Natural killer cell (primary cell): ENCODE measurements around the gene KLC3. TPM values are rescaled to one million over a fixed set of nuclear protein-coding genes. Genes with fewer than 3 reads are reported as not detected.
A peak's percentile ranks its signal among the peaks of the same experiment; 100 is the strongest.

Source experiments
- ATAC-seq, 3 donors: fragments of 150-1000 bp in 2 of 3; fragments of 200-7000 bp in 1 of 3; cut with Tn5 transposase; 1 replicate in 1 of 3; 2 replicates in 2 of 3; pipeline ENCODE4 v1.10.0; 2021; ENCODE audit warnings: mild to moderate bottlenecking in 2 of 3, moderate library complexity in 2 of 3
- DNase-seq, 2 donors: peaks; one replicate each; pipeline versions ENCODE4 v3.0.0 to v3.0.0-alpha.2; 2013 to 2021; ENCODE audit warnings: mixed read lengths in 1 of 2
- H3K27ac ChIP-seq: one replicate; pipeline ENCODE4 v1.5.1; 2013; ENCODE audit warnings: mild to moderate bottlenecking, low read length
- H3K27me3 ChIP-seq: one replicate; pipeline ENCODE4 v1.6.1; 2013; ENCODE audit warnings: low read length; ENCODE audit not compliant: control insufficient read depth, insufficient read depth
- H3K36me3 ChIP-seq: one replicate; pipeline ENCODE4 v1.6.1; 2013; ENCODE audit warnings: low read length; ENCODE audit not compliant: control insufficient read depth, insufficient read depth
- H3K4me1 ChIP-seq: one replicate; pipeline ENCODE4 v1.6.1; 2013; ENCODE audit warnings: low read length; ENCODE audit not compliant: control insufficient read depth, insufficient read depth
- H3K4me3 ChIP-seq: one replicate; pipeline ENCODE4 v1.5.1; 2013; ENCODE audit warnings: low read length
- H3K9me3 ChIP-seq: one replicate; pipeline ENCODE4 v1.6.1; 2013; ENCODE audit warnings: low read length; ENCODE audit not compliant: control insufficient read depth, insufficient read depth
- H3K27ac Mint-ChIP-seq, 2 donors: one replicate each; pipeline ENCODE4 v1.8.0; 2022; ENCODE audit warnings: mild to moderate bottlenecking in 2 of 2, mixed read lengths in 2 of 2, moderate library complexity in 1 of 2
- H3K27me3 Mint-ChIP-seq, 2 donors: one replicate each; pipeline ENCODE4 v1.8.0; 2022; ENCODE audit warnings: low read depth in 2 of 2, mixed read lengths in 2 of 2
- H3K36me3 Mint-ChIP-seq: one replicate; pipeline ENCODE4 v1.8.0; 2022; ENCODE audit warnings: mixed read lengths
- H3K4me1 Mint-ChIP-seq, 2 donors: one replicate each; pipeline ENCODE4 v1.8.0; 2022; ENCODE audit warnings: mixed read lengths in 2 of 2
- H3K4me3 Mint-ChIP-seq: one replicate; pipeline ENCODE4 v1.8.0; 2022; ENCODE audit warnings: mild to moderate bottlenecking, moderate library complexity, mixed read lengths
- H3K9me3 Mint-ChIP-seq, 2 donors: one replicate each; pipeline ENCODE4 v1.8.0; 2022; ENCODE audit warnings: mixed read lengths in 2 of 2
- WGBS: methylation state at CpG from one replicate; pipeline ENCODE4 v1.1.7; 2013; ENCODE audit warnings: missing lambda C conversion rate; ENCODE audit not compliant: insufficient coverage; 5-methylcytosine and 5-hydroxymethylcytosine counted together
- intact Hi-C: fragments of 100-400 bp; cut with micrococcal nuclease; formaldehyde crosslinking; loops from one replicate; pipeline ENCODE4 v1.14.2; 2022
- total RNA-seq, 4 donors: library from RNA; stranded (reverse); fragments of 120-200 nt in 1 of 4; gene quantifications; one replicate each; pipeline versions ENCODE4 v1.2.3 to v1.2.4, GENCODE V29; 2013 to 2022
- TF ChIP-seq, protein P1 (sequence below): fragments of 200-600 bp; IDR thresholded peaks from one replicate; pipeline ENCODE4 v1.8.0; 2022; ENCODE audit warnings: antibody characterized with exemption

Gene KLC3
- total RNA-seq, result not detected
- total RNA-seq (2013), result not detected

DNA sequence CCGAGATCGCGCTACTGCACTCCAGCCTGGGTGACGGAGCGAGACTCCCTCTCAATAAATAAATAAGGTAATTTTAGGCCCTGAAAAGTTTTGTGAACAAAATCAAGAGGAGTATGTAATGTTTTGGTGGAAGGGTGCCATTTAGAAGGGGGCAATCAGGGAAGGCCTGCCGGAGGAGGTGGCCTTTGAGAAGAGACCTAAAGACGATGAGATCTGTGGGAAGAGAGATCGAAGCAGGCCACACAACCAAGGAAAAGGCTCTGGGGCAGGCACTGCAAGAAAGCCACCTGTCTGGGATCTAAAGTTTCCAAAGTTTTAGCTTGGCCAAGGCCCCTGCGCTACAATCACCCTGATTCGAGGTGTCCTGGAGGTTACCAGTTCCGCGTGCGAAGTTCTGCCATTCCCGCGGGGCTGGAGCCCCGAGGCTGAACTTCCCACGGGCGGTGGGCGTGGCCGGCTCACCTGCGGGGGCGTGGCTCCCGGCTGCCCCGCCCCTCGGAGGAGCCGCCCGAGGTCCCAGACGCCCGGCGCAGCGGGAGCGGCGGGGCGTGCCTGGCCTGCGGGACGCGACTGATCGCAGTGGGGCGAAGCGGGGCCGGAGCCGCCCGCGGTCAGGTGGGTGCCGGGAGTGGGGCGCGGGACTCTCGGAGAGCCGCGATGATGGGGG lies at the start of gene KLC3:
TSS of gene KLC3 (plus strand) at position 519 of the 667 bp plus-strand sequence. CDS start 4,792 bp downstream, outside the sequence.
- TF ChIP-seq, protein P1, sequence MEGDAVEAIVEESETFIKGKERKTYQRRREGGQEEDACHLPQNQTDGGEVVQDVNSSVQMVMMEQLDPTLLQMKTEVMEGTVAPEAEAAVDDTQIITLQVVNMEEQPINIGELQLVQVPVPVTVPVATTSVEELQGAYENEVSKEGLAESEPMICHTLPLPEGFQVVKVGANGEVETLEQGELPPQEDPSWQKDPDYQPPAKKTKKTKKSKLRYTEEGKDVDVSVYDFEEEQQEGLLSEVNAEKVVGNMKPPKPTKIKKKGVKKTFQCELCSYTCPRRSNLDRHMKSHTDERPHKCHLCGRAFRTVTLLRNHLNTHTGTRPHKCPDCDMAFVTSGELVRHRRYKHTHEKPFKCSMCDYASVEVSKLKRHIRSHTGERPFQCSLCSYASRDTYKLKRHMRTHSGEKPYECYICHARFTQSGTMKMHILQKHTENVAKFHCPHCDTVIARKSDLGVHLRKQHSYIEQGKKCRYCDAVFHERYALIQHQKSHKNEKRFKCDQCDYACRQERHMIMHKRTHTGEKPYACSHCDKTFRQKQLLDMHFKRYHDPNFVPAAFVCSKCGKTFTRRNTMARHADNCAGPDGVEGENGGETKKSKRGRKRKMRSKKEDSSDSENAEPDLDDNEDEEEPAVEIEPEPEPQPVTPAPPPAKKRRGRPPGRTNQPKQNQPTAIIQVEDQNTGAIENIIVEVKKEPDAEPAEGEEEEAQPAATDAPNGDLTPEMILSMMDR, result no peak
- intact Hi-C loops, result no loop called here
- peaks cover 10 to 12% of the 10 kb centered on the region in 2 donors for H3K4me1 Mint-ChIP-seq

DNA sequence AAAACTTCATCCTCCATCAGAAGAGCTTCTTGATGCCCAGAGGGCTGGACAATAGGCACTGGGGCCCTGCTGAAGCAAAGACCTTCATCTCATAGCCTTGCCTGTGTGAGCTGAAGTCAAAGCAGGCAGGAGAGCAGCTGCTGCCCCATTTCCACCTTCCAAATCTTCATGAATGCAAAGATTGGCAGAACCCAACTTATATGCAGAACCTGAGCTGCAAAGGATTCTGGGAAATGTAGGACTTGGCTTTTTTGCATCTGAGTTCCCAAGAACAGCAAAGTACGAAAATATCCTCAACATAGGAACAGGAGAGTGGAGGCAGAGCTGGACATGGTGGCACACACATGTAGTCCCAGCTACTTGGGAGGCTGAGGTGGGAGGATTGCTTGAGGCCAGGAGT lies 48.7 kb upstream of the KLC3 start:
- H3K9me3 Mint-ChIP-seq, result no peaks in the 10 kb centered on the region
- no peak for ATAC-seq
- no peak overlapping the region for H3K4me3 Mint-ChIP-seq
- H3K4me1 Mint-ChIP-seq, result no peaks in the 10 kb centered on the region
- H3K27me3 Mint-ChIP-seq, result no peaks in the 10 kb centered on the region
- 100% methylated on average over 1 of the region's 1 CpG for WGBS
- Histone ChIP-seq H3K27ac (no peak overlapping the region), H3K4me1 (no peaks in the 10 kb centered on the region), H3K36me3 (peaks cover 26% of the 10 kb centered on the region), H3K4me3 (no peak overlapping the region), H3K9me3 (no peaks in the 10 kb centered on the region), H3K27me3 (no peaks in the 10 kb centered on the region)
- DNase-seq, result no peak
- TF ChIP-seq, protein P1, result no peak
- peaks cover 11% of the 10 kb centered on the region for H3K36me3 Mint-ChIP-seq
- no peak overlapping the region for H3K27ac Mint-ChIP-seq
- intact Hi-C loops, result no loop called here

More for the DNA sequence above, at the start of gene KLC3:
- Mint-ChIP-seq H3K27me3 (peaks cover 8 to 18% of the 10 kb centered on the region in 2 donors), H3K36me3 (no peaks in the 10 kb centered on the region), H3K9me3 (no peaks in the 10 kb centered on the region), H3K4me3 (peak within 1 kb of the TSS; percentile 77), H3K27ac (no peak within 1 kb of the TSS)
- peak in 1 of 2 donors; percentile 66 for DNase-seq
- no peaks in the 10 kb centered on the region for H3K36me3 ChIP-seq
- H3K27me3 ChIP-seq, result peaks cover 9% of the 10 kb centered on the region
- H3K9me3 ChIP-seq, result no peaks in the 10 kb centered on the region
- H3K4me3 ChIP-seq, result no peak within 1 kb of the TSS
- H3K4me1 ChIP-seq, result peaks cover 10% of the 10 kb centered on the region
- peak in 1 of 3 donors; percentile 23 for ATAC-seq
- no peak within 1 kb of the TSS for H3K27ac ChIP-seq
- 10% methylated on average over 47 of the region's 50 CpGs for WGBS

DNA sequence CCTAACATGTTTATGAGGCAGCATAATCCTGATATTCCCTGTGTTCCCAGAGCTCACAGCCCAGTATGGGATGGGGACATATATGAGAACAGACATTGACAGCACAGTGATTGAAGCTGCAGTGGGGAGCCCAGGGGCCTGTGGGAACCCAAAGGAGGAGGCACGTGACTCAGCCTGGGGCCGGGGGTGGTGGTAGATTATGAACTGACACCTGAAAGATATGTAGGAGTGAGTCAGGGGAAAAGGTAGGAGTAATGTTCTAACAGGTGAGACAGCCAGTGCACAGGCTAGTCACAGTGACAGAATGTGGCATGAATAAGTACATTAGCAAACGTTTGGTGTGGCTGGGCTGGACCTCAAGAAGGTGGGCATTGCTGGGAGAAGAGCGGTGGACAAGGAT lies 46.9 kb upstream of the KLC3 start:
- Histone ChIP-seq H3K4me1 (no peaks in the 10 kb centered on the region), H3K4me3 (no peak overlapping the region), H3K9me3 (no peaks in the 10 kb centered on the region), H3K27me3 (no peaks in the 10 kb centered on the region), H3K36me3 (peaks cover 21% of the 10 kb centered on the region), H3K27ac (no peak overlapping the region)
- Mint-ChIP-seq H3K27me3 (no peaks in the 10 kb centered on the region), H3K9me3 (no peaks in the 10 kb centered on the region), H3K27ac (no peak overlapping the region), H3K4me1 (no peaks in the 10 kb centered on the region), H3K36me3 (peaks cover 11% of the 10 kb centered on the region), H3K4me3 (no peak overlapping the region)
- WGBS, result 89% methylated on average over 4 of the region's 4 CpGs
- ATAC-seq (no peak), DNase-seq (no peak)
- intact Hi-C loops, result no loop called here
- TF ChIP-seq, protein P1, result no peak
